ENCODE results near the gene CEACAM16.
A peak's percentile ranks its signal among the peaks of the same experiment; 100 is the strongest.

The CEACAM16 gene

DNA sequence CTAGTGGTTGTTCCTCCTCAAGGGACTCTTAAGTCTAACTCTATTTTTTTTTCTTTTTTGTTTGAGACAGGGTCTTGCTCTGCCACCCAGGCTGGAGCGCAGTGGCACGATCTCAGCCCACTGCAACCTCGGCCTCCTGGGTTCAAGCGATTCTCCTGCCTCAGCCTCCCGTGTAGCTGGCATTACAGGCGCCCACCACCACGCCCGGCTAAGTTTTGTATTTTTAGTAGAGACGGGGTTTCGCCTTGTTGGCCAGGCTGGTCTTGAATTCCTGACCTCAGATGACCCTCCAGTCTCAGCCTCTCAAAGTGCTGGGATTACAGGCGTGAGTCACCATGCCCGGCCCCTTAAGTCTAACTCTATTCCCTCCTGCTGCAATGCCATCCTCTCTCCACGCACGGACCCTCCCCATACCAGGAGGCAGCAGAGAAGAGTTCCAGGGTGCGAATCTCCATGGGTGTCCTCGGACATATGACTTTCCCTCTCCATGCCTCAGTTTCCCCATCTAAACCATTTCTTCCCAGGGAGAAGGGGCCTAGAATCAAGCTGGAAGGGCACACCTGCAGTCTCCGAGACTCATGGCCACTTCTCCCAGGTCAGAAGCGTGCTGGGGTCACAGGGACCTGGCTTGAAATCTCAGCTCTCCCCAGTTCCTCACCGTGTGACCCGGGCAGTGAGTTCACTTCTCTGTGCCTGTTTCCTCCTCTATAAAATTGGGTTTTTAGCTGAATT, 43.5 kb downstream of the CEACAM16 start:
- H3K9me3 Mint-ChIP-seq, result no peaks in the 10 kb centered on the region
- peak overlapping the region; percentile 22 to 27 for H3K27ac Mint-ChIP-seq
- H3K27me3 Mint-ChIP-seq, result no peaks in the 10 kb centered on the region
- no peak for ATAC-seq (replicated peaks)
- DNase-seq, result no peak
- H3K4me3 Mint-ChIP-seq, result no peak overlapping the region
- peaks cover 10% of the 10 kb centered on the region for H3K36me3 Mint-ChIP-seq (ENCODE audit: insufficient read depth)
- peaks cover 16 to 18% of the 10 kb centered on the region in 2 donors for H3K4me1 Mint-ChIP-seq (ENCODE audit: low read depth in 2 of 2)

DNA sequence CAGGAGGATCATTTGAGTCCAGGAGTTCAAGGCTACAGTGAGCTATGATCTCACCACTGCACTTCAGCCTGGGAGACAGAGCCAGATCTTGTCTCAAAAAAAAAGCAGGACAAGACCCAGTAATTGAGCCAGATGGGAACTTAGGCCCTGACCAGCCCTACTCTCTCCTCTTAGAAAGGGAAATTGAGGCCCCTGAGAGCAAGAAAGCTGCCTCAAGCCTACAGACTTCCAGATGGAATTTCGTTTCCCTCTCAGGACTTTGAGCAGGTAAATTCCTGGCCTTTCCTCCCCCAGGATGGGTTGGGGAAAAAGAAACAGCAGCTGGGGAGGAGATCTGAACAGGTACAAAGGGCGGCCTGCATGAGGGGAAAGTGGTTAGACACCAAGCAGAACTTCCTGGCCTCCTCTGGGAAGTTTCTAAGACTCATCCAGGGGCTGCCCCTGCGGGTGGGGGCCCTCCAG, 46.0 kb downstream of the CEACAM16 start:
- no peaks in the 10 kb centered on the region for H3K9me3 Mint-ChIP-seq
- no peak overlapping the region for H3K4me3 Mint-ChIP-seq
- H3K27me3 Mint-ChIP-seq, result no peaks in the 10 kb centered on the region
- peaks cover 26% of the 10 kb centered on the region for H3K36me3 Mint-ChIP-seq (ENCODE audit: insufficient read depth)
- H3K27ac Mint-ChIP-seq, result peak overlapping the region; percentile 87 to 95
- peaks cover 28 to 30% of the 10 kb centered on the region in 2 donors for H3K4me1 Mint-ChIP-seq (ENCODE audit: low read depth in 2 of 2)
- ATAC-seq (replicated peaks), result no peak
- DNase-seq, result no peak

DNA sequence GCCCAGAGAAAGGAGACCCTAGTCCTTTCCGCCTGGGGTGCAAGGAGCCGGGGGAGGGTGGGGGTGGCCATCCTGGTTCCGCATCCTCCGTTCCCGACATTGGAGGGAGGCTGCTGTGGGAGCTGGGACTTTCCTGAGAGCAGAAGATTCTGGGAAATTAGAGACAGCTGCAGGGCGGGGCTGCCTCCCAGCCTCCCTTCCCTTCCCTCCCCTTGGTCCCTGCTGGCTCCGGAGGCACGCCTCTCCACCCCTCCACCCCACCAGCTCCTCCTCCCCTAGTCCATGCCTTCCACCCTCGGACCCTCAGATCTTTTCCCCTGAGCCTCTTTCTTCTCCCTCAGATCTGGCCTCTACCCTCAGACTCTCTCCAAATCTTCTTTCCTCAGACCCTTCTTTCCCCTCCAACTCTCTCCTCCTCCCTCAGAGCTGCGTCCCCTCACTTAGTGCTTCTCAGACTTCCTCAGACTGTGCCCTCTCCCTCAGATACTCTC, 46.4 kb downstream of the CEACAM16 start:
- Mint-ChIP-seq H3K9me3 (no peaks in the 10 kb centered on the region), H3K36me3 (ENCODE audit: insufficient read depth) (peaks cover 30% of the 10 kb centered on the region), H3K4me1 (ENCODE audit: low read depth in 2 of 2) (peaks cover 31 to 32% of the 10 kb centered on the region in 2 donors), H3K27me3 (no peaks in the 10 kb centered on the region), H3K27ac (peak overlapping the region; percentile 87 to 95), H3K4me3 (peak overlapping the region; percentile 32 to 42)
- DNase-seq (no peak), ATAC-seq (replicated peaks) (no peak)

DNA sequence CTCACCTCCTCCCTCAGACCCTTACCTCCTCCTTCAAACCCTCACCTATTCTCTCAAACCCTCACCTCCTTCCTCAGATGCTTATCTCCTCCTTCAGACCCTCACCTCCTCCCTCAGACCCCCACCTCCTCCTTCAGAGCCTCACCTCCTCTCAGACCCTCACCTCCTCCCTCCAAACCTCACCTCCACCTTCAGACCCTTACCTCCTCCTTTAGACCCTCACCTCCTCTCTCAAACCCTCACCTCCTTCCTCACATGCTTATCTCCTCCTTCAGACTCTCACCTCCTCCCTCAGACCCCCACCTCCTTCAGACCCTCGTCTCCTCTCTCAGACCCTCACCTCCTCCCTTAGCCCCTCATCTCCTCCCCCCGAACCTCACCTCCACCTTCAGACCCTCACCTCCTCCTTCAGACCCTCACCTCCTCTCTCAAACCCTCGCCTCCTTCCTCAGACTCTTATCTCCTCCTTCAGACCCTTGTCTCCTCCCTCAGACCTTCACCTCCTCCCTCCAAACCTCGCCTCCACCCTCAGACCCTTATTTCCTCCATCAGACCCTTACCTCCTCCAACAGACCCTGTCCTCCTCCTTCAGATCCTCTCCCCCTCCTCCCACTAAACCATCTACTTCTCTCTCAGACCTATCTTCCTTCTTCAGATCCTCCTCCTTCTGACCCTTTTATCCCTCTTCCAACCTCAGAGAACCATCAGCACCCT, 47.1 kb downstream of the CEACAM16 start:
- peaks cover 37 to 38% of the 10 kb centered on the region in 2 donors for H3K4me1 Mint-ChIP-seq (ENCODE audit: low read depth in 2 of 2)
- no peak for ATAC-seq (replicated peaks)

DNA sequence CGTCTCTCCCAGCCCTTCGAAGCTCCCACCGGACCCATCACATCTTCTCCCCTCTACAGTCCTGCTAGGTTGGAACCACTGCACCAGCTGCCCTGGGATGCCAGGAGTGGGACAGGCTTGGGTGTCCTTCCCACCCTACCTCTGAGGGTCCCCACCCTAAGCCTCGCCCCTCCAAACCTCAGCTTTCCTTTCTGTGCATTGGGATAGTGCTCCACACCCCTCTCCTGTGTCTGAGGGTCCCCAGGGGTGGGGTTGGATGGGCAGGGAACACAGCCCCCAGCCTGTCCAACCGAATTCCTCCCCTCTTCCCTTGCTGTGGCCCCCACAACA, 47.6 kb downstream of the CEACAM16 start:
- H3K36me3 Mint-ChIP-seq (ENCODE audit: insufficient read depth), result peaks cover 41% of the 10 kb centered on the region
- peak overlapping the region; percentile 80 to 87 for H3K4me3 Mint-ChIP-seq
- no peaks in the 10 kb centered on the region for H3K9me3 Mint-ChIP-seq
- no peaks in the 10 kb centered on the region for H3K27me3 Mint-ChIP-seq
- peaks cover 41 to 42% of the 10 kb centered on the region in 2 donors for H3K4me1 Mint-ChIP-seq (ENCODE audit: low read depth in 2 of 2)
- no peak for DNase-seq
- H3K27ac Mint-ChIP-seq, result peak overlapping the region; percentile 87 to 95
- no peak for ATAC-seq (replicated peaks)

More for the DNA sequence above, 47.1 kb downstream of the CEACAM16 start:
- no peak for DNase-seq
- Mint-ChIP-seq H3K9me3 (no peaks in the 10 kb centered on the region), H3K36me3 (ENCODE audit: insufficient read depth) (peaks cover 36% of the 10 kb centered on the region), H3K4me3 (peak overlapping the region; percentile 42 to 87), H3K27ac (peak overlapping the region; percentile 87 to 95), H3K27me3 (no peaks in the 10 kb centered on the region)

DNA sequence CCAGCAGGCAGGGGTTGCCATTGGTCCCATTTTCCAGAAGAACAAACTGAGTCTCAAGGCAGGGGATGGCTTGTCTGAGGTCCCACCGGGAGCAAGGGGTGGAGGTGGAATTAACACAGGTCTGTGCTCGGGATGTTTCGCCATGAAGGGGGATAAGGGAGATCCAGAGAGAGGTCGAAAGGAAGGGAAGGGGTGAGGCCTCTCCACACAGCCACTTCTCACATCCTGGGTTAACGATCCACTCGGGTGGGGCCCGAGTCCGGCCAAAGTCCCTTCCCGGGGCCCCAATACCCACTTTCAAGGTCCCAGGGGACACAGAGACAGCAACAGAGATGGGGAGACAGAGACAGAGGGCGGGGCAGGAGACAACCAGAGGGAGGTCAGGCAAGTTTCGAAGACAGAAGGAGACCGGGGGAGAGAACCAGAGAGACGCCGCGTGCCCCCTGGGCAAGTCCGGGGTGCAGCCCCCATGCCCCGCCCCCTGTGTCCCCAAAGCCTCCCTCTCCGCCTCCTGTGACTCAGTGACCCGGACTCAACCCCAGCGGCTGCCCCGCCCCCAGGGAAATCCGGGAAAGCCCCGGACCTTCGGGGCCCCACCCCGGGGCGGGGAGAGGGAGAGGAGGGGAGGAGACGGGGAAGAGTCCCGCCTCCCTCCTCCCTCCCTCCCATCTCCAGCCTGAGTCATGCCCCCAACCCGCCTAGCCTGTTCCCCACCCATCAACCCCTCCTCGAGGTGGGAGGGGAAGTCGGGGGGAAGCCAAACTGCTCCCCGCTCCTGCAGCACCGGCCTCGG, 48.2 kb downstream of the CEACAM16 start:
- no peaks in the 10 kb centered on the region for H3K27me3 Mint-ChIP-seq
- ATAC-seq (replicated peaks), result peak; percentile 62
- H3K36me3 Mint-ChIP-seq (ENCODE audit: insufficient read depth), result peaks cover 47% of the 10 kb centered on the region
- peak; percentile 85 to 91 (median 89) for DNase-seq
- H3K27ac Mint-ChIP-seq, result peak overlapping the region; percentile 87 to 95
- H3K9me3 Mint-ChIP-seq, result no peaks in the 10 kb centered on the region
- peak overlapping the region; percentile 80 to 87 for H3K4me3 Mint-ChIP-seq
- peaks cover 43 to 44% of the 10 kb centered on the region in 2 donors for H3K4me1 Mint-ChIP-seq (ENCODE audit: low read depth in 2 of 2)

DNA sequence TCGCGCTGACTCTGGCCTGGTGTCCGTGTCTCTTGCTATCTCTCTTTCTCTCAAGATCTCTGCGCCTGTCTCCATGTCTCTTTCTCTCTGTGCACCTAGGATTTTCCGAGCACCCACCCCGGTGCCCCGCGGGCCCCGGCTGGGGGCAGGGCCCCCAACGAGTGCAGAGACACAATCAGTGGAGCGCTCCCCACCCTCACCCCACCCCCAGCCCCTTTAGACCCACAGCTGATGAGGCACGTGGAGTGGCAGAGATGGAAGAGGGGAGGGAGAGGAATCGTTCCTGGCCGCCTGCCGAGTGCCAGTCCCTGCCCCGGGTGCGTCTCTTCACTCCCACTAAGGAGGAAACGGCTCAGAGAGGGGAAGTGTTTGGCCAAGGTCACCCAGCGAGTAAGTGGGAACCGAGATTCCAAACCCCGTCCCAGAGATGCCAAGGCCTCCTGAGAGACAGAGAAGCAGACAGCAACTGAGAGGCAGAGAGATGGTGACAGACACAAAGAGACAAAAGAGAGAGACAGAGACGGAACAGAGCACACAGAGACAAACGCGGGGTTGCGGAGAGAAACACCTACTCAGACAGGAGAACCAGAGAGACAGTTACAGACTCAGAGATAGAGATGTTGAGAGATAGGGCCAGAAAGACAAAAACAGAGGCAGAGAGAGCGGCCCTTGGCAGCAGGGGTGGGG, 48.9 kb downstream of the CEACAM16 start:
- Mint-ChIP-seq H3K4me1 (ENCODE audit: low read depth in 2 of 2) (peaks cover 49 to 51% of the 10 kb centered on the region in 2 donors), H3K9me3 (no peaks in the 10 kb centered on the region), H3K27me3 (no peaks in the 10 kb centered on the region), H3K4me3 (peak overlapping the region; percentile 80 to 87), H3K27ac (peak overlapping the region; percentile 87 to 95), H3K36me3 (ENCODE audit: insufficient read depth) (peaks cover 54% of the 10 kb centered on the region)
- DNase-seq (peak; percentile 23 to 53 (median 24)), ATAC-seq (replicated peaks) (peak; percentile 5)

DNA sequence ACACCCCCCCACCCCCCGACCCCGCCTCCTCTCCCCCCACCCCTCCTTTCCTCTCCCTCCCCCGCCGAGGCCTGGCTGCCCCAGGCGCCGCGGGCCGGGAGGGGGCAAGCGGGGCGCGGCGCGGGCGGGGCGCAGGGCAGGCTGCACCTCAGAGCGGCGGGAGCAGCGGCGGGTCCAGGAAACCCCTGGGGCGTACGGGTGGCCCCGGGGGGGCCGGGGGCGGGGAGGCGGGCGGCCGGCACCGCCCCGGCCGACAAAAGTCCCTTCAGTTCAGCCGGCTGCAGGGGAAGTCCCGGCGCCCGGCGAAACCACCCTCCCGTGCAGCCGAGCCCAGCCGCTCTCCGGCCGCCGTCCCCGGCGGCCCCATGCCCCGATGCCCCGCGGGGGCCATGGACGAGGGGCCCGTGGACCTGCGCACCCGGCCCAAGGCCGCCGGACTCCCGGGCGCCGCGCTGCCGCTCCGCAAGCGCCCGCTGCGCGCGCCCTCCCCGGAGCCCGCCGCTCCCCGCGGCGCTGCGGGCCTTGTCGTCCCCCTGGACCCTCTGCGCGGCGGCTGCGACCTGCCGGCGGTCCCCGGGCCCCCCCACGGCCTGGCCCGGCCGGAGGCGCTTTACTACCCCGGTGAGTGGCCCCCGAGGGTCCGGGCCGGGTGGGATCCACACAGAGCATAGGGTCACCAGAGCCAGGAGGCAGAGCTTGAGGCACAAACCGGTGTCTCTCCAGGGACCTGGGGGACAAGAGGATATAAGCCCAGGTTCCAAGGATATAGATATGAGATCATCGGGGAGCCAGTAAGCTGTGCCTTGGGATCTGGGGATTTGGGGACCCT, 49.7 kb downstream of the CEACAM16 start, which contains the start of gene BCL3:
Gene BCL3, plus strand, starts transcription at position 283 of the 829 bp plus-strand sequence. Its CDS starts 83 bp downstream, at position 366.
- ATAC-seq (replicated peaks) (peak; percentile 57), DNase-seq (peak; percentile 70 to 82 (median 77))
- peaks cover 53 to 57% of the 10 kb centered on the region in 2 donors for H3K4me1 Mint-ChIP-seq (ENCODE audit: low read depth in 2 of 2)
- peaks cover 61% of the 10 kb centered on the region for H3K36me3 Mint-ChIP-seq (ENCODE audit: insufficient read depth)
- no peaks in the 10 kb centered on the region for H3K27me3 Mint-ChIP-seq
- H3K9me3 Mint-ChIP-seq, result no peaks in the 10 kb centered on the region
- peak within 1 kb of the TSS; percentile 95 to 97 for H3K27ac Mint-ChIP-seq
- H3K4me3 Mint-ChIP-seq, result peak within 1 kb of the TSS; percentile 87 to 92

DNA sequence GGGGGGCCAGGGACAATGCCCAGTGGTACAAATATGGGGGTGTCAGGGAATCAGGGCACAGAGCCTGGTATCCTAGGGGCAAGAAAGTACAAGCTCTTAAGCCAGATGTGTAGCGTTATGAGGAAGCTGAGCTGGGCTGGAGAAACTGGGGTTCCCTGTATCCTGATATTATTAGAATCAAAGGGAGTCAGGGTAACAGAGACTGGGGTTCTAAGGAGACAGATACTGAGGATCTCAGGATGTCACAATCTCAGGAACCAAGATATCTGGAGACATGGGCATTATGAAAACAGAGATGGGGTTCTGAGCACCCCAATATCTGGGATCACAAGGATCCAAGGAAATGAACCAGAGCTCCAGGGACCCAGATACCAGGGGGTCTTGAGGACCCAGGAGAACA, 50.3 kb downstream of the CEACAM16 start:
- H3K36me3 Mint-ChIP-seq (ENCODE audit: insufficient read depth), result peaks cover 68% of the 10 kb centered on the region
- no peaks in the 10 kb centered on the region for H3K27me3 Mint-ChIP-seq
- H3K4me3 Mint-ChIP-seq, result peak overlapping the region; percentile 85 to 92
- peaks cover 57 to 63% of the 10 kb centered on the region in 2 donors for H3K4me1 Mint-ChIP-seq (ENCODE audit: low read depth in 2 of 2)
- H3K9me3 Mint-ChIP-seq, result no peaks in the 10 kb centered on the region
- ATAC-seq (replicated peaks) (no peak), DNase-seq (no peak)
- H3K27ac Mint-ChIP-seq, result peak overlapping the region; percentile 94 to 97

DNA sequence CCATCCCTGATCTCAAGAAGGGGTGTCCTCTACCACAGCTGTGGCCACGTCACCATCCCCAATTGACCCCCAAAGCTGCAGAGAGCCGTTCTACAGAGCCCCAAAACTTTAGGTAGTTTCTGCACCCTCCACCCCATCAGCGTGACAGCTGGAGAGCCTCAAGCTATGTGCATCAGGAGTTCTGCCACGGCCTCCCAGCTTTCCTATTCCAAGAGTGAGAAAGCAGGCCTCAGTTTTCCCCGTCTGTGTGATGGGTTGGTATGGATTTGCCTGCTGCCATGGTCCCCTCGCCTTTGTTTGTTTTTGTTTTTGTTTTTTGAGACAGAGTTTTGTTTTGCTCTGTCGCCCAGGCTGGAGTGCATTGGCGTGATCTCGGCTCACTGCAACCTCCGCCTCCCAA, 51.0 kb downstream of the CEACAM16 start:
- DNase-seq (no peak), ATAC-seq (replicated peaks) (no peak)
- Mint-ChIP-seq H3K27me3 (no peaks in the 10 kb centered on the region), H3K4me1 (ENCODE audit: low read depth in 2 of 2) (peaks cover 62 to 68% of the 10 kb centered on the region in 2 donors), H3K4me3 (peak overlapping the region; percentile 85 to 92), H3K27ac (peak overlapping the region; percentile 94 to 97), H3K9me3 (no peaks in the 10 kb centered on the region), H3K36me3 (ENCODE audit: insufficient read depth) (peaks cover 72% of the 10 kb centered on the region)

DNA sequence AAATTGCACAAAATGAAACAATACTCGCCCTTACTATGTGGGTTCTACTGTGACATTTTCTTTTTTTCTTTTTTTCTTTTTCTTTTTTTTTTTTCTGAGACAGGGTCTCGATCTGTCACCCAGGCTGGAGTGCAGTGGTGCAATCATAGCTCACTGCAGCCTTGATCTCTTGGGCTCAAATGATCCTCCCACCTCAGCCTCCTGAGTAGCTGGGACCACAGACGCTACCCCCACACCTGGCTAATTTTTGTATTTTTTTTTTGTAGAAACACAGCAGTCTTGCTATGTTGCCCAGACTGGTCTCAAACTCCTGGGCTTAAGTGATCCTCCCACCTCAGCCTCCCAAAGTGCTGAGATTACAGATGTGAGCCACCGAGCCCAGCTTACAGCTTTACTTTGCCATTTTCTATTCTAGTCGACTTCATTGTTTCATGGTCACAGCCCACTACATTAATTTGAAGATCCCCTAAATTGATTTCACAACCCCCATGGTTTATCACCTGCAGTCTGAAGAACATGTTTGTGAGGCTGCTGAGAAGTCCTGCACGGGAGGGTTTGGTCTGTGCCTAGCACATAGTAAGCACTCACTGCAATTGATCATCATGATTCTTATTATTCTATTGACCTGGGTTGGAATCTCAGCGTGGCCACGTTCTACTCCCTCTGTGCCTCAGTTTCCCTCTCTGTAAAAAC, 53.3 kb downstream of the CEACAM16 start:
- no peaks in the 10 kb centered on the region for H3K9me3 Mint-ChIP-seq
- H3K36me3 Mint-ChIP-seq (ENCODE audit: insufficient read depth), result peaks cover 83% of the 10 kb centered on the region
- H3K4me1 Mint-ChIP-seq (ENCODE audit: low read depth in 2 of 2), result peaks cover 58 to 59% of the 10 kb centered on the region in 2 donors
- peak overlapping the region; percentile 95 to 97 for H3K27ac Mint-ChIP-seq
- DNase-seq, result no peak
- ATAC-seq (replicated peaks), result no peak
- H3K4me3 Mint-ChIP-seq, result peak overlapping the region; percentile 89 to 92
- H3K27me3 Mint-ChIP-seq, result no peaks in the 10 kb centered on the region
